Colon (tissue), 2 donors: Measurements from ENCODE around the gene MAPK10.

ENCODE experiments used
- FAIRE-seq: peaks from 2 replicates; lab custom pipeline; 2012; peaks lifted over from hg19 to GRCh38; lab: Jason Lieb, UNC
- donor health status: control.
- donor health status: control.

Gene MAPK10

GRCh38 chr4:86274642-86275041 is 85.2 kb downstream of the MAPK10 start:
- FAIRE-seq: no peak

- FAIRE-seq: no peak
Observed at GRCh38 chr4:86272669-86273068, 87.2 kb downstream of the MAPK10 start.

GRCh38 chr4:86271057-86271456 is 88.8 kb downstream of the MAPK10 start:
- no peak for FAIRE-seq

GRCh38 chr4:86269354-86269753 is 90.5 kb downstream of the MAPK10 start:
- FAIRE-seq: no peak

- no peak for FAIRE-seq
Observed at GRCh38 chr4:86264241-86264640, 95.6 kb downstream of the MAPK10 start.

GRCh38 chr4:86261636-86262035 is 98.2 kb downstream of the MAPK10 start:
- no peak for FAIRE-seq

GRCh38 chr4:86256086-86256485 is 103.8 kb downstream of the MAPK10 start:
- FAIRE-seq: no peak

GRCh38 chr4:86250619-86251018 is 109.2 kb downstream of the MAPK10 start:
- FAIRE-seq: no peak

GRCh38 chr4:86250006-86250405 is 109.8 kb downstream of the MAPK10 start:
- FAIRE-seq: no peak

GRCh38 chr4:86249074-86249473 is 110.8 kb downstream of the MAPK10 start:
- FAIRE-seq: no peak

GRCh38 chr4:86247906-86248305 is 111.9 kb downstream of the MAPK10 start:
- no peak for FAIRE-seq

GRCh38 chr4:86247320-86247719 is 112.5 kb downstream of the MAPK10 start:
- FAIRE-seq: no peak

GRCh38 chr4:86243750-86244149 is 116.1 kb downstream of the MAPK10 start:
- no peak for FAIRE-seq

GRCh38 chr4:86242677-86243076 is 117.2 kb downstream of the MAPK10 start:
- FAIRE-seq: no peak

GRCh38 chr4:86235549-86235948 is 124.3 kb downstream of the MAPK10 start:
- FAIRE-seq: no peak

- no peak for FAIRE-seq
Observed at GRCh38 chr4:86233681-86234080, 126.2 kb downstream of the MAPK10 start.

GRCh38 chr4:86233090-86233489 is 126.8 kb downstream of the MAPK10 start:
- FAIRE-seq: no peak

- FAIRE-seq: no peak
Observed at GRCh38 chr4:86223472-86223871, 136.4 kb downstream of the MAPK10 start.

GRCh38 chr4:86221002-86221401 is 138.9 kb downstream of the MAPK10 start:
- FAIRE-seq: no peak

GRCh38 chr4:86220121-86220520 is 139.7 kb downstream of the MAPK10 start:
- no peak for FAIRE-seq

GRCh38 chr4:86218746-86219473 is 140.9 kb downstream of the MAPK10 start:
- FAIRE-seq: no peak

GRCh38 chr4:86203176-86203575 is 156.7 kb downstream of the MAPK10 start:
- FAIRE-seq: no peak

GRCh38 chr4:86185659-86186058 is 174.2 kb downstream of the MAPK10 start:
- no peak for FAIRE-seq

GRCh38 chr4:86184901-86185285 is 175.0 kb downstream of the MAPK10 start:
- FAIRE-seq: no peak
